K562 (cell line): ENCODE data around the gene BOLA1. TPM values are rescaled to one million over a fixed set of nuclear protein-coding genes. Genes with fewer than 3 reads are reported as not detected.

Source experiments
- ATAC-seq: fragments of 200-7000 bp; cut with Tn5 transposase; 3 replicates; pipeline ENCODE4 v1.9.1; 2020; ENCODE audit warnings: moderate library complexity
- BruUV-seq: library from RNA; stranded (reverse); fragments of 400-500 nt; replicated peaks from 2 replicates; lab custom pipeline; 2021; lab: Mats Ljungman, UMichigan
- CTCF ChIA-PET: fragments of 300-600 bp; formaldehyde crosslinking; extraction: SDS; loops from one replicate; lab custom pipeline; 2021; ENCODE audit warnings: low intra/inter-chr PET ratio; lab: Yijun Ruan, JAX
- POLR2A ChIA-PET: fragments of 300-600, 350-650 bp; sonication (Branson Sonifier 250); formaldehyde crosslinking; extraction: SDS; loops from one replicate; lab custom pipeline; 2021; ENCODE audit warnings: antibody characterized with exemption, inconsistent platforms; lab: Yijun Ruan, JAX
- DNase-seq, 4 experiments: peaks; one replicate each; pipeline versions ENCODE4 v3.0.0 to v3.0.0-alpha.2; 2011 to 2018; ENCODE audit warnings: low spot score in 3 of 4, mixed read lengths in 3 of 4; ENCODE audit errors: extremely low read depth in 1 of 4
- FAIRE-seq: peaks from 2 replicates; lab custom pipeline; 2011; peaks lifted over from hg19 to GRCh38; lab: Jason Lieb, UNC
- H2AFZ ChIP-seq: 2 replicates; pipeline ENCODE4 v1.6.0; 2011; ENCODE audit warnings: low read depth, low read length, control low read depth, inconsistent platforms
- H3K27ac ChIP-seq: fragments of 200-600 bp; 3 replicates; pipeline ENCODE4 v1.8.0; 2011; ENCODE audit warnings: low read depth, mild to moderate bottlenecking, control low read depth, inconsistent platforms, low read length, moderate library complexity, mixed read lengths; ENCODE audit errors: extremely low read depth
- H3K27me3 ChIP-seq, 2 experiments: fragments of 300-600 bp in 1 of 2; 2 replicates in 1 of 2; 3 replicates in 1 of 2; pipeline versions ENCODE4 v1.6.0 to v1.8.0; 2011; ENCODE audit warnings: inconsistent platforms in 2 of 2, low read length in 2 of 2, mild to moderate bottlenecking in 1 of 2, mixed read lengths in 1 of 2, moderate library complexity in 1 of 2; ENCODE audit not compliant: control insufficient read depth in 2 of 2, insufficient read depth in 2 of 2
- H3K36me3 ChIP-seq: fragments of 300-600 bp; 3 replicates; pipeline ENCODE4 v1.8.0; 2011; ENCODE audit warnings: mild to moderate bottlenecking, low read length, inconsistent platforms; ENCODE audit not compliant: control insufficient read depth, insufficient read depth
- H3K4me1 ChIP-seq, 2 experiments: fragments of 200-600 bp in 1 of 2; replicated peaks in 1 of 2; 2 replicates in 1 of 2; 3 replicates in 1 of 2; pipeline versions ENCODE4 v1.5.1 to v1.8.0; 2011; ENCODE audit warnings: inconsistent platforms in 2 of 2, low read length in 2 of 2, mild to moderate bottlenecking in 1 of 2, mixed read lengths in 1 of 2, moderate library complexity in 1 of 2; ENCODE audit not compliant: control insufficient read depth in 2 of 2, insufficient read depth in 2 of 2
- H3K4me2 ChIP-seq: 2 replicates; pipeline ENCODE4 v1.6.1; 2011; ENCODE audit warnings: low read length, control low read depth, inconsistent platforms, mixed read lengths; ENCODE audit not compliant: insufficient read depth
- H3K4me3 ChIP-seq: fragments of 200-600 bp; sonication (generic), shearing (Covaris generic); 2 replicates; pipeline ENCODE4 v1.5.1; 2016; ENCODE audit warnings: control low read depth, inconsistent platforms
- H3K79me2 ChIP-seq: fragments of 200-600 bp; 3 replicates; pipeline ENCODE4 v1.8.0; 2011; ENCODE audit warnings: low read length, inconsistent platforms; ENCODE audit not compliant: control insufficient read depth, insufficient read depth
- H3K9ac ChIP-seq, 2 experiments: 2 replicates each; pipeline versions ENCODE4 v1.6.0 to v1.6.1; 2011; ENCODE audit warnings: low read depth in 2 of 2, low read length in 2 of 2, control low read depth in 1 of 2, inconsistent platforms in 1 of 2, mild to moderate bottlenecking in 1 of 2, mixed read lengths in 1 of 2; ENCODE audit not compliant: insufficient read depth in 1 of 2
- H3K9me1 ChIP-seq: one replicate; pipeline ENCODE4 v1.6.0; 2011; ENCODE audit warnings: inconsistent platforms, mild to moderate bottlenecking, low read length, moderate library complexity; ENCODE audit not compliant: control insufficient read depth, insufficient read depth
- H3K9me3 ChIP-seq: replicated peaks from 2 replicates; pipeline ENCODE4 v1.5.1; 2011; ENCODE audit warnings: low read depth, low read length, inconsistent platforms; ENCODE audit not compliant: control insufficient read depth, insufficient read depth
- H4K20me1 ChIP-seq: replicated peaks from 2 replicates; pipeline ENCODE4 v1.6.1; 2011; ENCODE audit warnings: low read length, inconsistent platforms, mixed read lengths; ENCODE audit not compliant: control insufficient read depth, insufficient read depth
- ATF7 ChIP-seq: fragments of 450-650 bp; IDR thresholded peaks from 2 replicates; pipeline ENCODE4 v1.7.1; 2014; ENCODE audit warnings: mild to moderate bottlenecking, moderate library complexity
- FOXJ2 ChIP-seq: fragments of 200-800 bp; sonication (Bioruptor generic); IDR thresholded peaks from 2 replicates; pipeline ENCODE4 v1.6.1; 2016; ENCODE audit warnings: missing genetic modification characterization, missing compliant biosample characterization
- GABPB2 ChIP-seq: fragments of 250-450 bp; sonication (Bioruptor Pico); conservative IDR thresholded peaks from 2 replicates; pipeline ENCODE4 v1.5.1; 2021; ENCODE audit warnings: mild to moderate bottlenecking
- IFI16 ChIP-seq: fragments of 250-450 bp; sonication (Bioruptor Pico); IDR thresholded peaks from 2 replicates; pipeline ENCODE4 v2.1.2; 2022; ENCODE audit warnings: mild to moderate bottlenecking, inconsistent platforms
- NUFIP1 ChIP-seq: fragments of 450-650 bp; IDR thresholded peaks from 2 replicates; pipeline ENCODE4 v1.6.1; 2018; ENCODE audit not compliant: partially characterized antibody
- OTX1 ChIP-seq: fragments of 450-650 bp; formaldehyde crosslinking; IDR thresholded peaks from 2 replicates; pipeline ENCODE4 v1.4.0; 2022; ENCODE audit warnings: mild to moderate bottlenecking
- POLR2A ChIP-seq: fragments of 450-650 bp; conservative IDR thresholded peaks from 2 replicates; pipeline ENCODE4 v1.6.1; 2016
- POLR2B ChIP-seq: fragments of 450-650 bp; IDR thresholded peaks from 2 replicates; pipeline ENCODE4 v1.6.1; 2018; ENCODE audit warnings: low read depth; ENCODE audit not compliant: partially characterized antibody
- PPARD ChIP-seq: fragments of 250-450 bp; sonication (Bioruptor Pico); IDR thresholded peaks from 2 replicates; pipeline ENCODE4 v1.8.0; 2022; ENCODE audit warnings: inconsistent platforms, mild to moderate bottlenecking, moderate library complexity
- TAL1 ChIP-seq: fragments of 450-650 bp; IDR thresholded peaks from 2 replicates; pipeline ENCODE4 v1.6.1; 2016; ENCODE audit warnings: mild to moderate bottlenecking
- TOE1 ChIP-seq, 2 experiments: fragments of 450-650 bp in 1 of 2; sonication (generic) in 1 of 2; formaldehyde crosslinking in 1 of 2; IDR thresholded peaks; 2 replicates each; pipeline versions ENCODE4 v1.7.1 to v1.8.0; 2016 to 2022; ENCODE audit warnings: borderline replicate concordance in 2 of 2, mild to moderate bottlenecking in 2 of 2, antibody characterized with exemption in 1 of 2, inconsistent platforms in 1 of 2, low read depth in 1 of 2, missing genetic modification reagents in 1 of 2, moderate library complexity in 1 of 2
- ZBTB17 ChIP-seq: fragments of 450-650 bp; formaldehyde crosslinking; IDR thresholded peaks from 2 replicates; pipeline ENCODE4 v1.4.0; 2020; ENCODE audit warnings: mild to moderate bottlenecking
- ZFP1 ChIP-seq: fragments of 450-650 bp; formaldehyde crosslinking; IDR thresholded peaks from 2 replicates; pipeline ENCODE4 v1.4.0; 2020; ENCODE audit warnings: mild to moderate bottlenecking, mixed read lengths
- ZNF124 ChIP-seq: sonication (generic); formaldehyde crosslinking; IDR thresholded peaks from 2 replicates; pipeline ENCODE4 v1.8.1; 2022; ENCODE audit warnings: missing genetic modification reagents
- ZNF253 ChIP-seq: fragments of 250-450 bp; sonication (Bioruptor Pico); conservative IDR thresholded peaks from 2 replicates; pipeline ENCODE4 v1.6.1; 2021; ENCODE audit warnings: mild to moderate bottlenecking
- WGBS: fragments of 100-300 bp; shearing (Covaris generic); methylation state at CpG from one replicate; pipeline ENCODE4 v1.1.6; 2016; ENCODE audit warnings: low coverage, mixed read lengths; ENCODE audit not compliant: insufficient coverage; ENCODE audit errors: missing lambda C conversion rate; 5-methylcytosine and 5-hydroxymethylcytosine counted together
- in situ Hi-C: fragments of 300-500 bp; cut with MboI; formaldehyde crosslinking; loops from 4 replicates; pipeline ENCODE4 v1.15.0; 2018; ENCODE audit warnings: inconsistent platforms, mixed read lengths
- intact Hi-C: fragments of 100-400 bp; cut with micrococcal nuclease; formaldehyde crosslinking; loops from 2 replicates; pipeline ENCODE4 v1.14.2; 2022
- polyA plus RNA-seq, 8 experiments: library from polyadenylated mRNA; depleted of rRNA in 4 of 8; stranded (reverse) in 5 of 8; unstranded in 3 of 8; fragments of >200 nt; fragmentation: Nextera tagmentation in 2 of 8; fragmentation: Illumina TruSeq in 1 of 8; extraction: Ambion mirVana in 2 of 8; extraction: Trizol in 1 of 8; gene quantifications; 2 replicates each; pipeline versions ENCODE4 v1.2.1 to v1.2.3, GENCODE V29; 2011 to 2014; ENCODE audit warnings: inconsistent platforms in 1 of 8, missing spikeins in 1 of 8
- total RNA-seq, 7 experiments: library from RNA; depleted of rRNA in 6 of 7; stranded (reverse); fragments of >200 nt in 6 of 7; fragmentation: Illumina TruSeq in 2 of 7; extraction: Trizol in 2 of 7; gene quantifications; 2 replicates each; pipeline versions ENCODE4 v1.2.1 to v1.2.3, GENCODE V29; 2011 to 2021; ENCODE audit warnings: low replicate concordance in 1 of 7
- TF ChIP-seq, protein P1 (sequence below): fragments of 450-650 bp; formaldehyde crosslinking; IDR thresholded peaks from 2 replicates; pipeline ENCODE4 v1.4.0; 2022; ENCODE audit warnings: missing genetic modification characterization
- TF ChIP-seq, protein P2 (sequence below): fragments of 200-800 bp; sonication (Bioruptor generic); IDR thresholded peaks from 2 replicates; pipeline ENCODE4 v1.6.1; 2017; ENCODE audit warnings: missing genetic modification characterization, missing compliant biosample characterization

The BOLA1 gene
- total and polyA plus RNA-seq, 9 of the 15 experiments (the other 6 are each of a cell fraction or from before 2014, with no cell fraction given), result 0.18 to 1.2 (median 0.40) TPM; not detected in 2

DNA sequence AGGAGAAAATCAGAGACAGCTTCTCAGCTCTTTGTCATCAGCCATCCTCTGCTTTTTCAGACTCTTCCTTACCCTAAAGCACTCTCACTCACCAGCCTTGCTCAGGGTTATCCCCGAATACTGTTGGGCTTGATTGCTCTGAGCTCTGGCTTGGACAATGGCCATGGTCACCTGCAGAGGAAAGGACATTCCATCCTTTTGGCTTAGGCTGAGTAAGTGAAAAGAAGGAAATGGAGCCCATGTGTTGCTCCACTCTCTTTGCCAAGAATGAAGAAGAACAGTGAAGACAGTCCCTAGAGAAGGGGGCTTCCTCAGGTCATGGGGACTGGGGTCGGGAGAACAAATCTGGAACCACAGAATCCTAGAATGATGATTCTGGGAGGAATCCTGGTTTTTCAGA lies 35.0 kb downstream of the BOLA1 start (continued):
- no peak for TF ChIP-seq ZBTB17 (CRISPR knock-in tag)

DNA sequence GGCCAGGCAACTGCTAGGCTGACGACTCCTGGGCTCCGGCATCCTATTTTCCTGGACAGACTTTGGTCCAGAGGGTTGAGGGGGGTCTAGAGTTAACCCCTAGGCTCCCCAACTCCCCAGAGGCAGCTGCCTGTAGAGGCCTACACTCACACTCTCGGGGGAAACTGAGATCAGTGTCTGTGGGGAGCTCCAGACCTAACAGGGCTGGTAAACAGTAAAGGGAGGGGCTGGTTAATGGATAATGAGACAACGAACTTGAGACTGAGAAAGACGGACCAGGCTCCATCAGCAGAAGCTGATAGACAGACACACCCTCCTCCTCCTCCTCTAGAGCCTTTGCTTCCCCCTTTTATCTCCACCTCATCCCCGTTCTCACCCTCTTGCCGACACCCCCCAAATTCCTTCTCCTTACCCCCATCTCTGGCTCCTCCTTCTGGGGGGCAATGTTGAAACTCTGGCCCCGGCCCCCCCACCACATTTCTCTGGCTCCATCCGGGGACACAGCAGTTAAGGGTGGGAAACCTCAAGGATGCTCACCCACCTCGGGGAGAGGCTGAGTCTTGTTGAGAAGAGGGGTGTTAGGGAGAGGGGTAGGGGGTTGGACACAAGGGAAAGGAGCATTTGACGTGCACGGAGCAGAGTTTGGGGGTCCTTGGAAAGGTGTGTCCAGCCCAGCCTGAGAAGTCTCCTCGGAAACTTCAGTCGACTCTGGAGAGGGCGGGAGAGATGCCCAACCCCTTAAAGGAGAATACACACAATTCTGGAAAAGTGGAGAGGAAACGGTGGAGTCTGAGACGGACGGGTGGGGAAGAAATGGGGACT lies 37.0 kb downstream of the BOLA1 start, which contains the start of gene MTMR11:
Gene MTMR11 (minus strand): TSS at position 710 of the 822 bp plus-strand sequence. CDS start 232 bp downstream, at position 478.
- no TSS peak for BruUV-seq
- in situ Hi-C loops, result no loop called here
- TF ChIP-seq ZFP1 (CRISPR knock-in tag) (no peak), POLR2B (peak; percentile 14), FOXJ2 (tag) (no peak), ATF7 (no peak), ZNF253 (CRISPR knock-in tag) (no peak), PPARD (no peak), ZNF124 (CRISPR knock-in tag) (no peak), OTX1 (peak; percentile 41; the same call in 1 of the 2 replicates), GABPB2 (no peak), POLR2A (no peak), TOE1 (IDR thresholded peaks at IDR 0.05; ENCODE audit: borderline replicate concordance) (peak; percentile 58; the same call in 1 of the 2 replicates), TOE1 (CRISPR knock-in tag; IDR thresholded peaks at IDR 0.05; ENCODE audit: borderline replicate concordance, low read depth) (no peak), IFI16 (CRISPR knock-in tag) (no peak), NUFIP1 (no peak), TAL1 (0 out of 2 replicates have a peak, but pooled peaks have one; percentile 3)
- TF ChIP-seq, protein P1, sequence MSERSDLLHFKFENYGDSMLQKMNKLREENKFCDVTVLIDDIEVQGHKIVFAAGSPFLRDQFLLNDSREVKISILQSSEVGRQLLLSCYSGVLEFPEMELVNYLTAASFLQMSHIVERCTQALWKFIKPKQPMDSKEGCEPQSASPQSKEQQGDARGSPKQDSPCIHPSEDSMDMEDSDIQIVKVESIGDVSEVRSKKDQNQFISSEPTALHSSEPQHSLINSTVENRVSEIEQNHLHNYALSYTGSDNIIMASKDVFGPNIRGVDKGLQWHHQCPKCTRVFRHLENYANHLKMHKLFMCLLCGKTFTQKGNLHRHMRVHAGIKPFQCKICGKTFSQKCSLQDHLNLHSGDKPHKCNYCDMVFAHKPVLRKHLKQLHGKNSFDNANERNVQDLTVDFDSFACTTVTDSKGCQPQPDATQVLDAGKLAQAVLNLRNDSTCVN (CRISPR knock-in tag), result 0 out of 2 replicates have a peak, but pooled peaks have one; percentile 55
- TF ChIP-seq, protein P2, sequence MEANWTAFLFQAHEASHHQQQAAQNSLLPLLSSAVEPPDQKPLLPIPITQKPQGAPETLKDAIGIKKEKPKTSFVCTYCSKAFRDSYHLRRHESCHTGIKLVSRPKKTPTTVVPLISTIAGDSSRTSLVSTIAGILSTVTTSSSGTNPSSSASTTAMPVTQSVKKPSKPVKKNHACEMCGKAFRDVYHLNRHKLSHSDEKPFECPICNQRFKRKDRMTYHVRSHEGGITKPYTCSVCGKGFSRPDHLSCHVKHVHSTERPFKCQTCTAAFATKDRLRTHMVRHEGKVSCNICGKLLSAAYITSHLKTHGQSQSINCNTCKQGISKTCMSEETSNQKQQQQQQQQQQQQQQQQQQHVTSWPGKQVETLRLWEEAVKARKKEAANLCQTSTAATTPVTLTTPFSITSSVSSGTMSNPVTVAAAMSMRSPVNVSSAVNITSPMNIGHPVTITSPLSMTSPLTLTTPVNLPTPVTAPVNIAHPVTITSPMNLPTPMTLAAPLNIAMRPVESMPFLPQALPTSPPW (CRISPR knock-in tag), result peak; percentile 75

More for the DNA sequence above, 37.0 kb downstream of the BOLA1 start, which contains the start of gene MTMR11:
- H3K9me1 ChIP-seq, result no peaks in the 10 kb centered on the region
- H3K9ac ChIP-seq, result peak within 1 kb of the TSS; percentile 24 to 53
- no peaks in the 10 kb centered on the region for H3K27me3 ChIP-seq
- no peaks in the 10 kb centered on the region for H3K79me2 ChIP-seq
- peaks cover 23 to 39% of the 10 kb centered on the region in 2 experiments for H3K4me1 ChIP-seq
- no peak within 1 kb of the TSS for H3K27ac ChIP-seq
- H3K4me2 ChIP-seq, result peak within 1 kb of the TSS; percentile 68
- WGBS, result 14% methylated on average over 17 of the region's 18 CpGs
- intact Hi-C loops, result no loop called here
- DNase-seq (peak in 3 of 4 experiments; percentile 51 to 54 (median 52)), ATAC-seq (peak; percentile 65), FAIRE-seq (peak; percentile 44)
- ChIA-PET POLR2A (interaction anchor here (0.6 to 2.7 kb wide), 4 partner anchors 8 to 49 kb away, joined by 3 to 24 read pairs (median 3); a partner anchor contains a TSS), CTCF (no interaction called here)
- H4K20me1 ChIP-seq, result no peaks in the 10 kb centered on the region
- peak within 1 kb of the TSS; percentile 75 for H2AFZ ChIP-seq
- H3K9me3 ChIP-seq, result no peaks in the 10 kb centered on the region
- peak within 1 kb of the TSS; percentile 26 for H3K4me3 ChIP-seq
- no peaks in the 10 kb centered on the region for H3K36me3 ChIP-seq
